GM12878 (cell line): ENCODE results near the gene TRDN. TPM values are rescaled to one million over a fixed set of nuclear protein-coding genes. Genes with fewer than 3 reads are reported as not detected.

Source experiments
- ATAC-seq: fragments of 200-7000 bp; cut with Tn5 transposase; 3 replicates; pipeline ENCODE4 v1.9.1; 2020; ENCODE audit warnings: mild to moderate bottlenecking, moderate library complexity
- BruUV-seq: library from RNA; stranded (reverse); fragments of 400-500 nt; replicated peaks from 2 replicates; lab custom pipeline; 2021; lab: Mats Ljungman, UMichigan
- CTCF ChIA-PET: fragments of 300-600 bp; sonication (Branson Sonifier 250); formaldehyde crosslinking; extraction: SDS; loops from one replicate; lab custom pipeline; 2021; ENCODE audit warnings: inconsistent platforms; lab: Yijun Ruan, JAX
- POLR2A ChIA-PET: fragments of 350-600 bp; formaldehyde crosslinking; extraction: SDS; loops from one replicate; lab custom pipeline; 2021; ENCODE audit warnings: inconsistent platforms; lab: Charles Lee
- RAD21 ChIA-PET: fragments of 300-600 bp; sonication (Branson Sonifier 250); formaldehyde crosslinking; loops from one replicate; lab custom pipeline; 2023; ENCODE audit warnings: antibody characterized with exemption; ENCODE audit not compliant: unreplicated experiment; lab: Charles Lee
- SMC1A ChIA-PET: fragments of 300-600 bp; sonication (Branson Sonifier 250); formaldehyde crosslinking; loops from one replicate; lab custom pipeline; 2023; ENCODE audit not compliant: unreplicated experiment, uncharacterized antibody; lab: Charles Lee
- DNase-seq: peaks from one replicate; pipeline ENCODE4 v3.0.0-alpha.2; 2011; ENCODE audit warnings: low read depth, low spot score
- FAIRE-seq: peaks from 3 replicates; lab custom pipeline; 2011; peaks lifted over from hg19 to GRCh38; lab: Jason Lieb, UNC
- H2AFZ ChIP-seq: 2 replicates; pipeline ENCODE4 v1.6.0; 2011; ENCODE audit warnings: low read depth, low read length, control low read depth; ENCODE audit not compliant: control insufficient read depth
- H3K27ac ChIP-seq: 2 replicates; pipeline ENCODE4 v1.5.1; 2011; ENCODE audit warnings: control low read depth; ENCODE audit not compliant: control insufficient read depth, insufficient read depth
- H3K27me3 ChIP-seq, 2 experiments: replicated peaks in 1 of 2; 2 replicates each; pipeline versions ENCODE4 v1.6.0 to v1.6.1; 2011; ENCODE audit warnings: low read length in 1 of 2; ENCODE audit not compliant: control insufficient read depth in 2 of 2, insufficient read depth in 2 of 2
- H3K36me3 ChIP-seq, 2 experiments: 2 replicates each; pipeline ENCODE4 v1.5.1; 2011; ENCODE audit warnings: low read length in 1 of 2; ENCODE audit not compliant: control insufficient read depth in 2 of 2, insufficient read depth in 2 of 2
- H3K4me1 ChIP-seq: 2 replicates; pipeline ENCODE4 v1.6.1; 2011; ENCODE audit warnings: mild to moderate bottlenecking, low read length, moderate library complexity, mixed read lengths; ENCODE audit not compliant: control insufficient read depth, insufficient read depth
- H3K4me2 ChIP-seq: 2 replicates; pipeline ENCODE4 v1.6.0; 2011; ENCODE audit warnings: control low read depth; ENCODE audit not compliant: control insufficient read depth, insufficient read depth
- H3K4me3 ChIP-seq: fragments of 200-600 bp; sonication (generic); 2 replicates; pipeline ENCODE4 v1.5.1; 2016
- H3K79me2 ChIP-seq: 2 replicates; pipeline ENCODE4 v1.6.0; 2011; ENCODE audit warnings: low read length; ENCODE audit not compliant: control insufficient read depth, insufficient read depth
- H3K9ac ChIP-seq: 2 replicates; pipeline ENCODE4 v1.8.0; 2011; ENCODE audit warnings: low read length, control low read depth, mixed read lengths; ENCODE audit not compliant: control insufficient read depth, insufficient read depth
- H3K9me3 ChIP-seq: replicated peaks from 3 replicates; pipeline ENCODE4 v1.5.1; 2011; ENCODE audit warnings: mild to moderate bottlenecking, low read length; ENCODE audit not compliant: control insufficient read depth, insufficient read depth
- H4K20me1 ChIP-seq: 2 replicates; pipeline ENCODE4 v1.6.0; 2011; ENCODE audit not compliant: control insufficient read depth, insufficient read depth
- BCL11A ChIP-seq: IDR thresholded peaks from 2 replicates; pipeline ENCODE4 v1.6.1; 2011; ENCODE audit warnings: low read depth, low read length
- ETV6 ChIP-seq, 2 experiments: fragments of 450-650 bp in 1 of 2; IDR thresholded peaks in 1 of 2; conservative IDR thresholded peaks in 1 of 2; 2 replicates each; pipeline ENCODE4 v1.6.1; 2014; ENCODE audit warnings: antibody characterized with exemption in 1 of 2, borderline replicate concordance in 1 of 2, low read depth in 1 of 2, mild to moderate bottlenecking in 1 of 2, moderate library complexity in 1 of 2
- FOXM1 ChIP-seq: IDR thresholded peaks from 2 replicates; pipeline ENCODE4 v1.6.1; 2012; ENCODE audit warnings: low read depth, mild to moderate bottlenecking, inconsistent platforms, low read length, moderate library complexity
- IKZF2 ChIP-seq, 2 experiments: fragments of 450-650 bp; IDR thresholded peaks; 2 replicates each; pipeline ENCODE4 v1.6.1; 2017; ENCODE audit warnings: mild to moderate bottlenecking in 2 of 2, moderate library complexity in 2 of 2
- LARP7 ChIP-seq: fragments of 450-650 bp; IDR thresholded peaks from 2 replicates; pipeline ENCODE4 v1.6.1; 2017; ENCODE audit warnings: mild to moderate bottlenecking
- NR2C1 ChIP-seq: fragments of 450-650 bp; IDR thresholded peaks from 2 replicates; pipeline ENCODE4 v1.6.1; 2017; ENCODE audit warnings: antibody characterized with exemption, mild to moderate bottlenecking, moderate library complexity
- POLR2AphosphoS2 ChIP-seq: IDR thresholded peaks from 2 replicates; pipeline ENCODE4 v1.6.1; 2011; ENCODE audit warnings: low read depth, mild to moderate bottlenecking, low read length, improper control_type of control experiment, moderate library complexity
- RFX5 ChIP-seq: IDR thresholded peaks from 2 replicates; pipeline ENCODE4 v1.6.1; 2011; ENCODE audit warnings: low read depth, low read length, improper control_type of control experiment
- SIN3A ChIP-seq: IDR thresholded peaks from 2 replicates; pipeline ENCODE4 v1.6.1; 2012; ENCODE audit warnings: low read depth, low read length, improper control_type of control experiment
- SMARCA5 ChIP-seq: fragments of 450-650 bp; IDR thresholded peaks from 2 replicates; pipeline ENCODE4 v1.6.1; 2017; ENCODE audit warnings: mild to moderate bottlenecking
- TAF1 ChIP-seq: IDR thresholded peaks from 2 replicates; pipeline ENCODE4 v1.6.1; 2011; ENCODE audit warnings: mild to moderate bottlenecking, low read depth, low read length, borderline replicate concordance
- TARDBP ChIP-seq: IDR thresholded peaks from 2 replicates; pipeline ENCODE4 v1.6.1; 2016; ENCODE audit warnings: borderline replicate concordance
- YBX1 ChIP-seq: fragments of 450-650 bp; IDR thresholded peaks from 2 replicates; pipeline ENCODE4 v1.6.1; 2016; ENCODE audit warnings: antibody characterized with exemption
- YY1 ChIP-seq: IDR thresholded peaks from 2 replicates; pipeline ENCODE4 v1.6.1; 2011; ENCODE audit warnings: low read depth, mild to moderate bottlenecking, low read length
- ZNF274 ChIP-seq: IDR thresholded peaks from one replicate; pipeline ENCODE4 v1.8.0; 2011; ENCODE audit not compliant: insufficient read length, insufficient read depth
- WGBS: methylation state at CpG from one replicate; pipeline ENCODE4 v1.1.6; 2016; ENCODE audit warnings: low lambda C conversion rate; ENCODE audit not compliant: insufficient replicate concordance, insufficient coverage; ENCODE audit errors: missing lambda C conversion rate; 5-methylcytosine and 5-hydroxymethylcytosine counted together
- in situ Hi-C: fragments of 300-500 bp; cut with MboI; formaldehyde crosslinking; loops from 9 replicates; pipeline ENCODE4 v1.14.3; 2018; ENCODE audit warnings: mixed read lengths
- intact Hi-C: fragments of 100-400 bp; cut with micrococcal nuclease; formaldehyde crosslinking; loops from one replicate; pipeline ENCODE4 v1.14.2; 2022; ENCODE audit not compliant: unreplicated experiment
- polyA plus RNA-seq, 11 experiments: library from polyadenylated mRNA; depleted of rRNA in 4 of 11; unstranded in 6 of 11; stranded (reverse) in 5 of 11; fragments of >200 nt; fragmentation: Nextera tagmentation in 4 of 11; fragmentation: Illumina TruSeq in 1 of 11; extraction: Ambion mirVana in 4 of 11; extraction: Trizol in 1 of 11; gene quantifications; 1 replicate in 1 of 11; 2 replicates in 10 of 11; pipeline versions ENCODE4 v1.2.1 to v1.2.3, GENCODE V29; 2011 to 2016; ENCODE audit warnings: inconsistent platforms in 2 of 11, missing spikeins in 2 of 11, low read depth in 1 of 11
- total RNA-seq, 4 experiments: library from RNA; depleted of rRNA in 3 of 4; stranded (reverse); fragments of >200 nt in 3 of 4; fragmentation: Illumina TruSeq in 1 of 4; extraction: Trizol in 1 of 4; gene quantifications; 2 replicates each; pipeline versions ENCODE4 v1.2.1 to v1.2.3, GENCODE V29; 2013 to 2021
- TF ChIP-seq, protein P1 (sequence below): IDR thresholded peaks from 2 replicates; pipeline ENCODE4 v1.6.1; 2011; ENCODE audit warnings: low read depth, low read length, improper control_type of control experiment, borderline replicate concordance
- TF ChIP-seq, protein P2 (sequence below): fragments of 450-650 bp; IDR thresholded peaks from 2 replicates; pipeline ENCODE4 v1.6.1; 2018; ENCODE audit warnings: borderline replicate concordance, mild to moderate bottlenecking; ENCODE audit not compliant: partially characterized antibody

The TRDN gene
- total and polyA plus RNA-seq, 10 of the 15 experiments (the other 5 are each of a cell fraction or from before 2014, with no cell fraction given): not detected

DNA sequence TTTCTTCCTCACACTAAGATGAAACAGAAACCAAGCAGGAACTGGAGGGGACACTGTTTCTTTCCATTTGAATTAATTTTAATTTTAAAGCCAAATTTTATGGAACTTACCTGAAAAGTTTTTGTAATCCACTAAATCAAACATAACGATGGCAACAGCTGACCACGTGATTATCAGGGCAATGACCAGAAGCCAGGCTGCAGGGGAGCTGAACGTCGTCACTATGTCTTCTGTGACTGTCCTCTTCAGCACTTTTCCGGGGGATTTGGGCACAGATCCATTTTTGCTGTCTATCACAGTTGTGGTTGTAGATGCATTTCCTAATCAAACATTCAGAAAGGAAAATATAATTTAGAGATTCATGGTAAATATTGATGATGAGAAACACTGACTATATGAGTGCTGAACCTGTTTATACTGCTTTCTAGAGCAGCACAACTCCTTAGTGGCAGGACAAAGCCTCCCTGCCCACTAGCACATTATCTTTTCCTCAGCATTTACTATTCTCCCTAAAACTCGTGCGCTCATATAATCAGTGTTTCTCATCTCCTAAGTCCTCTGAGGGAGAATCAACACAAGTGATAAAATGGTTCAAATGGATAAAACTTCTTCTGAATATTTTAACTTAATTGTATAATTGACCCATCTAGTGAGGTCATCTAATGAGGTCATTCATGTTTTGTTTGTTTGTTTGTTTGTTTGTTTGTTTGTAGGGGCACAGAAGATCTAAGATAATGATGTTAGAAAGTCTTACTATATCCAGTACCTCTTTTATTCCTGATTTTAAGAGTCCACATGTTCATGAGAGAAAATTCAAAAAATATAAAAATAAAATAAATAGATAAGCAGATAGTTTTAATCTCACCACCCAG, 65.7 kb downstream of the TRDN start:
- Histone ChIP-seq H3K9me3 (no peaks in the 10 kb centered on the region), H3K4me1 (no peaks in the 10 kb centered on the region), H3K27ac (no peak overlapping the region), H2AFZ (no peak overlapping the region), H3K9ac (no peak overlapping the region), H3K27me3 (no peaks in the 10 kb centered on the region), H3K4me3 (no peak overlapping the region), H4K20me1 (no peaks in the 10 kb centered on the region), H3K36me3 (no peaks in the 10 kb centered on the region), H3K4me2 (no peak overlapping the region), H3K79me2 (no peaks in the 10 kb centered on the region)
- 24% methylated on average over 7 of the region's 7 CpGs for WGBS
- in situ Hi-C loops (no loop called here), intact Hi-C loops (no loop called here)
- TF ChIP-seq FOXM1: no peak
- TF ChIP-seq TARDBP: no peak
- TF ChIP-seq, protein P1, sequence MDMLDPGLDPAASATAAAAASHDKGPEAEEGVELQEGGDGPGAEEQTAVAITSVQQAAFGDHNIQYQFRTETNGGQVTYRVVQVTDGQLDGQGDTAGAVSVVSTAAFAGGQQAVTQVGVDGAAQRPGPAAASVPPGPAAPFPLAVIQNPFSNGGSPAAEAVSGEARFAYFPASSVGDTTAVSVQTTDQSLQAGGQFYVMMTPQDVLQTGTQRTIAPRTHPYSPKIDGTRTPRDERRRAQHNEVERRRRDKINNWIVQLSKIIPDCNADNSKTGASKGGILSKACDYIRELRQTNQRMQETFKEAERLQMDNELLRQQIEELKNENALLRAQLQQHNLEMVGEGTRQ: no peak
- TF ChIP-seq SMARCA5: no peak
- no peak for TF ChIP-seq LARP7
- TF ChIP-seq IKZF2 (IDR thresholded peaks at IDR 0.05): no peak
- TF ChIP-seq POLR2AphosphoS2: no peak
- TF ChIP-seq RFX5: no peak
- TF ChIP-seq SIN3A: no peak
- no peak for TF ChIP-seq YBX1
- TF ChIP-seq BCL11A: no peak
- TF ChIP-seq ETV6 (conservative IDR thresholded peaks at IDR 0.05 in 1 of 2, IDR thresholded peaks at IDR 0.05 in 1 of 2; ENCODE audit: borderline replicate concordance in 1 of 2, low read depth in 1 of 2): no peak
- TF ChIP-seq NR2C1: no peak
- TF ChIP-seq YY1: no peak
- TF ChIP-seq, protein P2, sequence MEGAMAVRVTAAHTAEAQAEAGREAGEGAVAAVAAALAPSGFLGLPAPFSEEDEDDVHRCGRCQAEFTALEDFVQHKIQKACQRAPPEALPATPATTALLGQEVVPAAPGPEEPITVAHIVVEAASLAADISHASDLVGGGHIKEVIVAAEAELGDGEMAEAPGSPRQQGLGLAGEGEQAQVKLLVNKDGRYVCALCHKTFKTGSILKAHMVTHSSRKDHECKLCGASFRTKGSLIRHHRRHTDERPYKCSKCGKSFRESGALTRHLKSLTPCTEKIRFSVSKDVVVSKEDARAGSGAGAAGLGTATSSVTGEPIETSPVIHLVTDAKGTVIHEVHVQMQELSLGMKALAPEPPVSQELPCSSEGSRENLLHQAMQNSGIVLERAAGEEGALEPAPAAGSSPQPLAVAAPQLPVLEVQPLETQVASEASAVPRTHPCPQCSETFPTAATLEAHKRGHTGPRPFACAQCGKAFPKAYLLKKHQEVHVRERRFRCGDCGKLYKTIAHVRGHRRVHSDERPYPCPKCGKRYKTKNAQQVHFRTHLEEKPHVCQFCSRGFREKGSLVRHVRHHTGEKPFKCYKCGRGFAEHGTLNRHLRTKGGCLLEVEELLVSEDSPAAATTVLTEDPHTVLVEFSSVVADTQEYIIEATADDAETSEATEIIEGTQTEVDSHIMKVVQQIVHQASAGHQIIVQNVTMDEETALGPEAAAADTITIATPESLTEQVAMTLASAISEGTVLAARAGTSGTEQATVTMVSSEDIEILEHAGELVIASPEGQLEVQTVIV: no peak
- TF ChIP-seq TAF1: no peak
- no peak for TF ChIP-seq ZNF274
- ATAC-seq (no peak), DNase-seq (no peak), FAIRE-seq (no peak)
- no TSS peak for BruUV-seq
- ChIA-PET SMC1A (no interaction called here), POLR2A (no interaction called here), CTCF (no interaction called here), RAD21 (no interaction called here)
